NCI-H1417 treated with DMSO at 0.1 percent for 48 hours (cell line): ENCODE results near the gene EIPR1.
"Not testable (repeated sequence)": the region's sequence is repeated elsewhere in the genome, so short reads cannot be mapped to it uniquely, and the experiment has no call there.

Experiments used
- DNase-seq: peaks from one replicate; lab custom pipeline; 2025; lab: John Stamatoyannopoulos, UW

Gene EIPR1

DNA sequence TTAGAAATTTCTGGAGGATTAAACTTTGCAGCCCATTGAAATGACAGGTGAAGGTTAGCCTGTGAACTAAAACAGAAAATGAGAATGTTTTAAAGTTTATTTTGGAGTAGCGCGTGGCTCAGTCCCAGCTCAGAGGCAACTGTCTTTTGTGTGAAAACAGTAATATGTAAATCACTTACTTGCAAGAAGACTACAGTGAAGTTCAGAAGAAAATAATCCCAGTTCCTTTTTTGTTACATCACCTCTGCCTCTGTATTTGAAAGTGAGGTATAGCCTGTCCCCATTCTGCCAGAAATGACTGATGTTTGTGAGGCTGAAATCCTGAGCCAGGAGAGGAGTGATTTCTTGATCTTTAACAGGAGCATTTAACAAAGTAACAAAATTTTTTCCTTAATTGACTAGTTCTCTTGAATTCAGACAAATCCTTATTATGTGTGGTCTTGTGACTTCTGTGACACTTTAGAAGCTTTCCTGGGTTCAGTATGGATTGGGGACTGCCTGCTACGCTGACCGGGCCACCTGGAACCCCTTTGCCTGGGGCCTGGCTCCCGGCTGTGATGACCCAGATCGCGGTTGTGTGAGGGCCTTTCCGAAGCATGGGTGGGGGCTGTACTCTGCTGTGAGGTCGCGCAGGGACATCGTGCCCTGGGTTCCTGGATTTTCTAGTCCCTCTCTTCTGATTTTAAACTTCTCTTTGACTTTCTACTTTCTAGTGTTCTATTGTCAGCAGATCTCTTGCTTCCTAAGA lies 26.1 kb upstream of the EIPR1 start:
- no peak for DNase-seq

DNA sequence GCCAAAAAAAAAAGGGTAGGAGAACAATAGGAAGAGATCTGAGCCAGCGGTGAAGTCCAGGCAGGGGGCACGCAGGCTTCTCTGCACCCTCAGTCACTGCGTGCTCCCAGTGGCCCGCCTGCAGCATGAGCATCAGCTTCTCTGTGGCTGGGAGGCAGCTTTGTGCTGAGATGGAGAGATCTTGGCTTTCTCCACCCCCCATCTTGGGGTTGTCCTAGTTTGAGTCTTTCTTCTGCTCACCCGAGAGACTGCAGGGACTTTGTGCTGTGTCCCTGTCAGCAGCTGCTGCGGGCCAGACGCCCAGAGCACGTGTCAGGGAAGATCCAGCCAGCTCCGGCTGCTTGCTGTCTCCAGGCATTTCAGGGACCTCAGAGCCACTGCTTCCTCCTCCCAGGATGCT lies 22.2 kb upstream of the EIPR1 start:
- no peak for DNase-seq

DNA sequence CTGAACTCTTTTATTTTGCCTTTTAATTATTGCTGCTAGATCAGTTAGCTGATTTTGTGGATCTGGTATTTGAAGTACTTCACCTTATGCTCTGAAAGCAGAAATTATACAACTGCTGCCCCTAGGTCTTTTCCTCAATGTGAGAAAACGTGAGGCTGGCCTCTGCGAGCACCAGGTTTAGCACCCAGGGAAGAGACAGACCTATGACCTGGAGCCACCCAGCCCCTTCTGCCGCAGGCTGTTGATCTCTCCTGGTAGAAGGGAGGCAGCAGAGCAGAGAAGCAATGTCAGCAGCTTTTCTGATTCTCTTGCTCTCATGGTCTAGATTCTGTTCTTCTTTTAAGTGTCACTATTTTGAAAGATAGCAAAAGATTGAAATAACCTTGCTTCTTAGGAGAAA lies 21.8 kb upstream of the EIPR1 start:
- DNase-seq: no peak

DNA sequence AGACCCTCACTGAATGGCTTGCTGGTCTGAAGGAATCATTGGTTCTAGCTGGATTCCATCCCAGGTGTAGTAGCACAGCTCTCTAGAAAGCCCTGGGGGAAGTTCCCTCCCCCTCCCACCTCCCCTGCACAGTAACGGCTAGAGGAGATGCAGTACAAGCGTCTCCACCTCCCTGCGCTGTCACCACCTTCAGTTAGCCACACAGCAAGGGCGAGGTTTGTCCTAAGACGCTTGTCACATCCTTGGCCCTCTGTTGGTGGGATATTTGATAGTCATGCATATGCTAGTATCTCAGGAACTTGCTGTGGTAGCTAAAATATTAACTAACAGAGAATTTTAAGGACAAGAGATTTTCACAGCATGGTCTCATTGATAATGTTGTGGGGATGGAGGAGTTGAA lies 21.2 kb upstream of the EIPR1 start:
- no peak for DNase-seq

DNA sequence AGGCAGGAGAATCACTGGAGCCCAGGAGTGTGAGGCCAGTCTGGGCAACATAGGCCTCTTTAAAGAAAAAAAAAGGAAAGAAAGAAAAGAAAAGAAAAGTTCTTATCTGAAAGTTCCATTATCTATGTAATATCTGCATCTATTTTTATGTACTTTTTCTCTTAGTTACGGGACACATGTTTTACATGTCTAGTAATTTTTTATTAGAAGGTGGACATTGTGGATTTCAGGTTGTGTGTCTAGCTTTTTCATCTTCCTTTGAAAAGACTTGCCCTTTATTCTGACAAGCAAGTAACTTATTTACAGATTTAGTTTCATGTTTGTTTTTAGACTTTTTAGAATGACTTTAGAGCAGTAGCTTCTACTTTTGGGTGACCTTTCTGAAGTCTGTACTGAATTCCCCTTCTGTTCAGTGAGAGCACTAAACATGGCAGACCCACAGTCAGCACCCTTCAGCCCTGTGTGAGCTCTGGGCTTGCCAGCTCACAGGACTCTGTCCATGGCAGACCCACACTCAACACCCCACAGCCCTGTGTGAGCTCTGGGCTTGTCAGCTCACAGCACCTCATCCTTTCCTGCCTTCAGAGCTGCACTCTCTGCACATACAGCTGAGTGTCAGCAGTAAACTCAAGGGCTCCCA lies 19.4 kb upstream of the EIPR1 start:
- no peak for DNase-seq

DNA sequence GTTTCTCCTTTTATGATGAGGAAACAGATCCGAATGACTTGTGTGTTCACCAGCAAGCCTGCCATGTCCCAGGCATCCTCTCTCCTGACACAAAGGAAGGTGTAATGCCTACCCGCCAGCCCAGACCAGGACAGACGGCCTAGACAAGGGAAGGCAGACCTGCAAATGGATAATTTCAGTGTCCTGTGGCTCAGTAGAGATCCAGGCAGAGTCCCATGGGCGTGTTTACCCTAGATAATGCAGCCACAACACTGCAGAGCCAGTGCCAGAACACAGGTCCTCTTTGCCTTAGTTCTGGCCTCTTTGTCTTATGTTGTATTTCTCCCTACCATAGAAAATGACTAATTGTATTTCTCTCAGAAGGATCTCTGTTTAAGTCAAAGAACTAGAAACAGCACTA lies 14.6 kb upstream of the EIPR1 start:
- no peak for DNase-seq

DNA sequence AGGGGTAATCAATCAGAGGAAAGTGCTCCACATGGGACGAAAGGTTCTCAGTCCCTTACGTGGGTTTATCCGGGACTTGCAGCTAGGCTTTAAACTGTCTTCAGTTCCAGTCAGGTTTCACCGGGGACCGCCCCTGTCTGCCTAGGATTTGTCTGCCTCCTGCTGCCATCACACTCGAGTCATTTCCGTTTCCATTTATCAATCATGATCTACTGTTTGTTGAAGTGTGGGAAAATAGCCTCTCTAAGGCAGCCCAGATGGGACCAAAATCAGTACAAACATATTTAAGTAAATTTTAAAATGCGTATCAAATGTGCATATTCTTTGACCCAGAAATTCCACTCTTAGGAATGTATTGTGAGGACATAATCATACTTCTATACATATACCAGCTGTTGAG lies 12.4 kb upstream of the EIPR1 start:
- DNase-seq: no peak

DNA sequence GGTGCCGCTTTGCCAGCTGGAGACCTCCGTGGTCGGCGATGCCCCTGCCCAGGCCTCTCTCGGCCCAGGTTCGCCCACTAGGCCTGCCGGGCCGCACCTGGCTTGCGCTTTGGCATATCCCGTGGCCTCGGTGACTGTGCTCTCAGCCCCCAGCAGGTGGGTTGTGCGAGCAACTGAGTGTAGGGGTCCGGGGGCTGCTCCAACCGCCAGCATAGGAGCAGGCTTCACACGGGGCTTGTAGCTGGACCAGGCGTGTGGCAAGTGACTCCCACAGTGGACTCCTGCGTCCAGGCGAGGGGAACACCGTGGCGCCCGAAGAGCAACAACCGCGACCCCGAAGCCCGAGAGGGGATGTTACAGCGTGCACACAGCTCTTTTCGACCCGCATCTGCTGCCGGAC lies 11.6 kb upstream of the EIPR1 start:
- DNase-seq: no peak

DNA sequence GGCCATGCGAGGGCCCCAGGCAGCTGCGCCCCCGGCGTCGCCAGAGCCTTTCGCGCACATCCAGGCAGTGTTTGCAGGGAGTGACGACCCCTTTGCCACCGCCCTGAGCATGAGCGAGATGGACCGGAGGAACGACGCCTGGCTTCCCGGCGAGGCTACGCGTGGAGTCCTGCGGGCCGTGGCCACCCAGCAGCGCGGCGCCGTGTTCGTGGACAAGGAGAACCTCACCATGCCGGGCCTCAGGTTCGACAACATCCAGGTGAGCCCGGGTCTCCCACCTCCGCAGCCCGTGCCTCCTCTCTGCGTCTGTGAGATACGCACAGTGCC lies 10.8 kb upstream of the EIPR1 start:
- DNase-seq: no peak

DNA sequence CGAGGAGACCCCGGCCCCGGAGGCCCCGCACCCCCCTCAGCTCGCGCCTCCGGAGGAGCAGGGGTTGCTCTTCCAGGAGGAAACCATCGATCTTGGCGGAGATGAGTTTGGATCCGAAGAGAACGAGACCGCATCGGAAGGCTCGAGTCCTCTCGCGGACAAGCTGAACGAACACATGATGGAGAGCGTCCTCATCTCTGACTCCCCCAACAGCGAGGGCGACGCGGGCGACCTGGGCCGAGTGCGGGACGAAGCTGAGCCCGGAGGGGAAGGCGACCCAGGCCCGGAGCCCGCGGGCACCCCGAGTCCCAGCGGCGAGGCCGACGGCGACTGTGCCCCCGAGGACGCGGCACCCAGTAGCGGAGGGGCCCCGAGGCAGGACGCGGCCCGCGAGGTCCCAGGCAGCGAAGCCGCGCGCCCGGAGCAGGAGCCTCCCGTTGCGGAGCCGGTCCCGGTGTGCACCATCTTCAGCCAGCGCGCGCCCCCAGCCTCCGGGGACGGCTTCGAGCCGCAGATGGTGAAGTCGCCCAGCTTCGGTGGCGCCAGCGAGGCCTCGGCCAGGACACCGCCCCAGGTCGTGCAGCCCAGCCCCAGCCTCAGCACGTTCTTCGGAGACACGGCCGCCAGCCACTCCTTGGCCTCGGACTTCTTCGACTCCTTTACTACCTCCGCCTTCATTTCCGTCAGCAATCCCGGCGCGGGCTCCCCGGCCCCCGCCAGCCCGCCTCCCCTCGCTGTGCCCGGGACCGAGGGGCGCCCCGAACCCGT lies 10.2 kb upstream of the EIPR1 start:
- no peak for DNase-seq

DNA sequence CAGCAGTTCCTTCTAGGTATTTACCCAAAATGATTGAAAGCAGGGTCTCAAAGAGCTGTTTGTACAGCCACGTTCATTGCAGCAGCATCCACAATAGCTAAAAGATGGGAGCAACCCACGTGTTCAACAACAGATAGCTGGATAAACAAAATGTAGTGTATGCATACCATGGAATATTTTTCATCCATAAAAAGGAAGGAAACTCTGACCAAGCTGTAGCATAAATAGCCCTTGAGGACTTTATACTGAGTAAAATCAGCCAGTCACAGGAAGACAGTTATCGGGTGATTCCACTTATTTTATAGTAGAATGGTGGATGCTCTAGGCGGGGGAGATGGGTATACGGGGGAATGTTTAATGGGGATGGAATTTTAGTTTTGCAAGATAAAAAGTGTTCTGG lies 9.4 kb upstream of the EIPR1 start:
- no peak for DNase-seq

DNA sequence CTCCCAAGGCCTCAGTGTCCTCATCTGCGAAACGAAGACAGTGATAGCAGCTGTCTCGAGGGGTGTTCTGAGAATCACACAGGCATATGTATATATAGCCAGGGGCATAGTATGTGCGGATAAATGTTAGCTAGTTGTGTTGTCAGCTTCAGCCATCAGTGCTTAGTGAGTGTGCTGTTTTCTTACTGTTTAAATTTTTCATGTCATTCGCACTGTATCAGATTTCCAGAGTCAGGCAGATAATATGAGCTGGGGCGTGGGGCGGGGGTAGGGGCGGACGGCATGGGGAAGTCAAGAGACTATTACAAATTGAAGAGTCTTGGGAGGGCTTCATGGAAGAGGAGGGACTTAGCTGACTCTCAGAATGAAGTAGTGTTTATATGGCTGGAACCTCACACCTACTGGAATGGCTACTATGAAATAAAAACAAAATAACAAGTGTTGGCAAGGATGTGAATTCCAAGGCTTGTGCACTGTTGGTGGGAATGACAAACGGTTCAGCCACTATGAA lies 8.9 kb upstream of the EIPR1 start:
- no peak for DNase-seq

DNA sequence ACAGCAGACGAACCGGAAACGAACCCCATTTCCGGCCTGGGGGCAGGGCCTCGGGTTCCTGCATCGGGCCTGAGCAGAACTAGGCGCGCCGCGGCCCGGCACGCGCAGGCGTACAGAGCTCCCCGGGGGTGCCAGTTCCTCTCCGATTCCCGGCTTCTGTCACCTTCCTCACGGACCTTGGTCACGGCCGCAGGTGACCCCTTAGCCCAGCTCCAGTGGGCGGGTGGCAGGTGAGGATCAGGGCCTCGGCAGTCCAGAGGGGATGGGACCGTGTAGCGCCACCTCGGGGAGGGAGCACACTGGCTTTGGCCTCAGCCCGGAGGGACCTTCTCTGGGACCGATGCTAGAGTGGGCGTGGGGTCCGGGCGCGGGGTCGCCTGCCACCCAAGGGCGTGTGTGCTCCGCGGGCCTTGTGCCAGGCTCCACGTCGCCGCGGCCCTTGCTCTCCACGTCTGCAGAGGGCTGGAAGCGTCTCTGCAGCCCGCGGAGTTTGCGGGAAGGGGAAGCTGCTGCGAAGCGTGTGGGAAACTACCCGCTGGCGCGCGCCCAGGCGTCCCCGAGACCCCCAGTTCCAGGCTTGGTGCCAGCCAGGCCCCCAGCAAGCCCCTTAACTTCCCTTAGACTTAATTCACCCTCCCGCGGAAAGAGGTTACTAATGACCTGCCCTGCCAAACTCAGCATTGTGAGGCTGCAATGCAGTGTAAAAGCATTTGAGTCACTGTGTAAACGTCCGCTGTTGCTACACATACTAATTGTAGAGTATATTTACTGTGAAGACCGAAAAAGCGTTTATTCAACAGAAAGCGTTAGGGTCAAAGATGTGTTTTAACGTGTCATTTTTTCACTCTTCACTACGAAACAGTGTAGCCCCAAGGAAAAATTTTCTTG lies 2.3 kb upstream of the EIPR1 start, which contains the start of gene TRAPPC12:
Gene TRAPPC12, plus strand, starts transcription at position 48 of the 888 bp plus-strand sequence. CDS start 7,930 bp downstream, outside the sequence.
- no peak for DNase-seq

DNA sequence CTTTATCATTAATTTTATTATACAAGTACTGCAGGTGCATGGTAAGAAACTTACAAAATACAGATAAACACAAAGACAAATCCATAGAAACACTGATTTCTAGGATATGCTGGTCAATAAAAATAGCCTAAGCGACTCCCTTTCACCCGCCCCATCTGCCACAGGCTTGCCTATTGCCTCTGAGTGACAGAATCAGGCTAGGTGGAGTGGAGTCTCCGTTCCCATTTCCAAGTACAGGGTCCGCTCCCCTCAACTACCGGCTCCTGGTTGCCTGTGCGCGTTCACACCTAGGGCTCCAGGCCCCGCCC lies 1.7 kb upstream of the EIPR1 start:
- peak; percentile 75 for DNase-seq

DNA sequence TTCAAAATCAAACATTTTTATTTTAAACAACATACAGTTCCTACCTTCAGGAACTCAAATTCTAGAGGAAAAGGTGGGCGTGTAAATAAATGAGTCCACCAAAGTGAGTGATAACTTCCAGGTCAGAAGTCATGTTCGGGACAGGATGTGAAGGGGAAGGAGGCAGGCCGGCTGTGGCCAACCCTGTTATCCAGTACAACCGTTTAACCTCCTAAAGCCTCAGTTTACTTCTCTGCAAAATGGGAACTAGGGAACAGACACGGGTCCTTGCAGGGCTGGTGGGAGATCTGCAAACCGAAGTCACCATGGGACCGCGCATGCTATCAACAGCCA lies 373 bp downstream of the EIPR1 start:
- DNase-seq: no peak

DNA sequence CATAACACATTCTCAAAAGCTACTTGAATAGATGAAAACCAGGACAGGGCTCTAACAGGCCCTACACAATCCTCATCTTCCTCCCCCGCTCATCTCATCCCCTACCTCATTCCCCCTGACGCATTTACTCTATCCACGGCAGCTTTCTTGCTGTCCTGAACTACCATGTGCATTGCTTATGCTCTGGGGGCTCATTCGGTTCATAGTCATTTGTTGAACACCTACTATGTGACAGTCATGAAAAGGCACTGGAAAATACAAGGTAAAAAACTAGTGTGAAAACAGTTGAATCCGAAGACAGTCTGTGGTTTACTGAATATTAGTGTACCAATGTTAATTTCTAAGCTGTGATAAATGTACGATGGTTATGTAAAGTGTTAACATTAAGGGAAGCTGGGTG lies 797 bp downstream of the EIPR1 start:
- DNase-seq: no peak

DNA sequence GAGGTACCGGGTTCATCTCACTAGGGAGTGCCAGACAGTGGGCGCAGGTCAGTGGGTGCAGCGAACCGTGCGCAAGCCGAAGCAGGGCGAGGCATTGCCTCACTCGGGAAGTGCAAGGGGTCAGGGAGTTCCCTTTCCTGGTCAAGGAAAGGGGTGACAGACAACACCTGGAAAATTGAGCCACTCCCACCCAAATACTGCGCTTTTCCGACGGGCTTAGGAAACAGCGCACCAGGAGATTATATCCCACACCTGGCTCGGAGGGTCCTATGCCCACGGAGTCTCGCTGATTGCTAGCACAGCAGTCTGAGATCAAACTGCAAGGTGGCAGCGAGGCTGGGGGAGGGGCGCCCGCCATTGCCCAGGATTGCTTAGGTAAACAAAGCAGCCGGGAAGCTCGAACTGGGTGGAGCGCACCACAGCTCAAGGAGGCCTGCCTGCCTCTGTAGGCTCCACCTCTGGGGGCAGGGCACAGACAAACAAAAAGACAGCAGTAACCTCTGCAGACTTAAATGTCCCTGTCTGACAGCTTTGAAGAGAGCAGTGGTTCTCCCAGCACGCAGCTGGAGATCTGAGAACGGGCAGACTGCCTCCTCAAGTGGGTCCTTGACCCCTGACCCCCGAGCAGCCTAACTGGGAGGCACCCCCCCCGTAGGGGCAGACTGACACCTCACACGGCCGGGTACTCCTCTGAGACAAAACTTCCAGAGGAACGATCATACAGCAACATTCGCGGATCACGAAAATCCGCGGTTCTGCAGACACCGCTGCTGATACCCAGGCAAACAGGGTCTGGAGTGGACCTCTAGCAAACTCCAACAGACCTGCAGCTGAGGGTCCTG lies 8.1 kb downstream of the EIPR1 start:
- not testable (repeated sequence) for DNase-seq

DNA sequence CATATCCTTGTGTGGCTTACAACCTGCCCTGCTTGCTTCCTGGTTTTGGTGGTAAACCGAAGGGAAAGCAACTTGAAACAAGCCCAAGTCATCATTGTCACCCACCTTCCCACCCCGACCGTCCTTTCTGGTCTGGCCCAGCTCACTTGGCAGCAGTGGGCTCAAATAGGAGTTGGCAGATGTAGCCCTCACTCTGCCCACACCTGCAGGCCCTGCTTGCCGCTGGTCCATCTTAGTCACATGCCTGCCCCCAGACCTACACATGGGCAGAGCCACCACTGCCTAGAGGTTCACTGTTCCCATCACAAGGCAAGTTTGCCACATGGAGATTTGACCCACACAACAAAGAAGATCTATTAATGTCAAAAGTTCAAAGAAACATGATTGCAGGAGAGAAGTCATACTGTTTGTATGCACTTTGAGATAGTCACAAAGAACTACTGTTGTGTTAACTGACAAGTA lies 9.3 kb downstream of the EIPR1 start:
- no peak for DNase-seq

DNA sequence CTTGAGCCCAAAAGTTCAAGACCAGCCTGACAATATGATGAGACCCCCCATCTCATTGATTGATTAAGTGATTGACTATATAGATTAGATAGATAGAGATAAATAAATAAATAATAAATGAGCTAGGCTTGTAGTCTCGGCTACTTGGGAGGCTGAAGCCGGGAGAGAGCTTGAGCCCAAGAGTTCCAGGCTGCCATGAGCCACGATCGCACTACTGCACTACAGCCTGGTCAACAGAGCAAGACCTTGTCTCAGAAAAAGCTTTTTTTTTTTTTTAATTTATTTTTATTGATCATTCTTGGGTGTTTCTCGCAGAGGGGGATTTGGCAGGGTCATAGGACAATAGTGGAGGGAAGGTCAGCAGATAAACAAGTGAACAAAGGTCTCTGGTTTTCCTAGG lies 12.4 kb downstream of the EIPR1 start:
- DNase-seq: no peak

DNA sequence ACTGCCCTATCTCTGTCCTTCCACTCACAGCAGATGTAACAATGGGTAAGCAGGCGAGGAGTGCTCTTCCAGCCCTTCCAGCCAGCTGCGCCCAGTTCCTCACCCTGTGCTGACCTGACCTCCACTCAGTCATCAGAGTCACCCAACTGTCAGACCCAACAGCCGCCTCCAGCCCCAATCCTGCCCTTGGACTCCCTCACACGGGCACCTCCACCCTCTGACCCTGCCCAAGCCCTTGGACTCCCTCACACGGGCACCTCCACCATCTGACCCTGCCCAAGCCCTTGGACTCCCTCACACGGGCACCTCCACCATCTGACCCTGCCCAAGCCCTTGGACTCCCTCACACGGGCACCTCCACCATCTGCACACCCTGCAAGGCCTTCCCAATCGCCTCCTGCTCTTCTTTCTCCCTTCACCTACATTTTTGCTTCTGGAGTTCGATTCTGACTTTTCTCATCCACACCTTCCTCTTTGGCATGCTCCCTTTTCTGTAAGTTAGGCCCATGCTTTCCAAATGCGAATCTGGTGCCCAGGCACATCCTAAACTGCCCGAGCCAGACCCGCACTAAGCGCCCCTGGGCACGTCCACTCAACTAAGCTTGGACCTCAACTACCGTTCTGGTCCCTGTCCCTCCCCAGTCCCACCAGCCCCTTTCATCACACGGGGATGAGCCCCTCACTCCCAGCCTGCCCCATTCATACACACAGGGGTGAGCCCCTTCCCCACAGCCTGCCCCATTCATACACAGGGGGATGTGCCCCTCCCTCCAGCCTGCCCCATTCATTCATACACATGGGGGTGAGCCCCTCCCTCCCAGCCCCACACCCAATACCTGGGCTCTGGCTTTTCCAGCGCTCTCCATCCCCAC lies 15.9 kb downstream of the EIPR1 start:
- no peak for DNase-seq
